ENCODE data around the gene FMNL2.

Gene FMNL2

DNA sequence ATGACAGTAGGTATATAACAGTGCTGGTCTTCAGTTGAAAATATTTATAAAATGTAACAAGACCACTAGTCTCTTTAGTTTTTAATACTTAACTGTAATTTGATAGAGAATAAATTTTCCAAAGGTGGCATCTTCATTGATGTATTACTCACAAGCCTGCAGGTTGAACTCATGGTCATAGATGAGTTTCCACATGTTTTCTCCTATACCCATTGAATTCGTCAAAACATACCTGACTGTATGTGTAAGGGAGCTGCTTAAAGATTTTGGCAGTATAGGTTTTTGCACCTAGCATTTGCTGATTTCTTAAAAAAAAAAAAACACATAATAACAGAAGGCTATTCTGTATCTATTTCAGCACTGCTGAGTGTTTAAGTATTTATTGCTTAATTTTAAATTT lies 112.9 kb downstream of the FMNL2 start:
- no peak for TF ChIP-seq FOXM1 (IDR thresholded peaks at IDR 0.05; ENCODE audit: borderline replicate concordance)
- no peak for TF ChIP-seq NFRKB (IDR thresholded peaks at IDR 0.05)
- TF ChIP-seq ZNF384 (IDR thresholded peaks at IDR 0.05), result no peak
- TF ChIP-seq BHLHE40 (IDR thresholded peaks at IDR 0.05; ENCODE audit: borderline replicate concordance), result no peak
- TF ChIP-seq FOXA1 (IDR thresholded peaks at IDR 0.05), result no peak
- TF ChIP-seq LEF1 (IDR thresholded peaks at IDR 0.05; ENCODE audit: borderline replicate concordance), result no peak
- TF ChIP-seq ELF4 (IDR thresholded peaks at IDR 0.05), result no peak
- no peak for TF ChIP-seq SP1 (IDR thresholded peaks at IDR 0.05)
- no peak for TF ChIP-seq CTBP1 (IDR thresholded peaks at IDR 0.05; ENCODE audit: borderline replicate concordance)
- no peak for TF ChIP-seq HDGF (IDR thresholded peaks at IDR 0.05; ENCODE audit: borderline replicate concordance)
- TF ChIP-seq L3MBTL2 (conservative IDR thresholded peaks at IDR 0.05), result no peak
- TF ChIP-seq ARNT (IDR thresholded peaks at IDR 0.05), result no peak
- TF ChIP-seq SUZ12 (IDR thresholded peaks at IDR 0.05), result no peak
- TF ChIP-seq, protein P1, sequence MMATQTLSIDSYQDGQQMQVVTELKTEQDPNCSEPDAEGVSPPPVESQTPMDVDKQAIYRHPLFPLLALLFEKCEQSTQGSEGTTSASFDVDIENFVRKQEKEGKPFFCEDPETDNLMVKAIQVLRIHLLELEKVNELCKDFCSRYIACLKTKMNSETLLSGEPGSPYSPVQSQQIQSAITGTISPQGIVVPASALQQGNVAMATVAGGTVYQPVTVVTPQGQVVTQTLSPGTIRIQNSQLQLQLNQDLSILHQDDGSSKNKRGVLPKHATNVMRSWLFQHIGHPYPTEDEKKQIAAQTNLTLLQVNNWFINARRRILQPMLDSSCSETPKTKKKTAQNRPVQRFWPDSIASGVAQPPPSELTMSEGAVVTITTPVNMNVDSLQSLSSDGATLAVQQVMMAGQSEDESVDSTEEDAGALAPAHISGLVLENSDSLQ (IDR thresholded peaks at IDR 0.05), result no peak
- POLR2A ChIA-PET, result no interaction called here
- CTCF ChIA-PET, result no interaction called here
- no peak for DNase-seq (ENCODE audit: extremely low spot score)

DNA sequence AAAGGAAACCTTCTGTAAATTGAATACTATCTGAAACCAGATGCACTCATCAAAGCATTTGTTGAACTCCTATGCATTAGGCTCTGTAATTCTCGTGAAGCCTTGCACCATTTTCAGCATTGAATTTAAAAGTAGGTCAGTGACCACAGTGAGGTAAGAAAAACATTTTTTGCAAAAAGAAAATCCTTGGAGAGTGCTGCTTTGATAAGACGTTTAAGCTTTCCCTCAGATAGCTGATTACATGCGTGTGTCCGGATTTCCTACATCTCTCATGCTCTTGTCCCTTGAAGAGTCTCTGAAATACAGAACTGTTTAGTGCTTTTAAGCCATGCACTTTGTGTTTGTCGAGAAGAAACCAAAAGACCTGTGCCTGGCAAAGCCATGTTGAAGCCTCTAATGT lies 113.6 kb downstream of the FMNL2 start:
- no peak for DNase-seq (ENCODE audit: extremely low spot score)
- POLR2A ChIA-PET, result no interaction called here
- CTCF ChIA-PET, result no interaction called here
- no peak for TF ChIP-seq TARDBP (IDR thresholded peaks at IDR 0.05)
- TF ChIP-seq FOXM1 (IDR thresholded peaks at IDR 0.05; ENCODE audit: borderline replicate concordance), result no peak

DNA sequence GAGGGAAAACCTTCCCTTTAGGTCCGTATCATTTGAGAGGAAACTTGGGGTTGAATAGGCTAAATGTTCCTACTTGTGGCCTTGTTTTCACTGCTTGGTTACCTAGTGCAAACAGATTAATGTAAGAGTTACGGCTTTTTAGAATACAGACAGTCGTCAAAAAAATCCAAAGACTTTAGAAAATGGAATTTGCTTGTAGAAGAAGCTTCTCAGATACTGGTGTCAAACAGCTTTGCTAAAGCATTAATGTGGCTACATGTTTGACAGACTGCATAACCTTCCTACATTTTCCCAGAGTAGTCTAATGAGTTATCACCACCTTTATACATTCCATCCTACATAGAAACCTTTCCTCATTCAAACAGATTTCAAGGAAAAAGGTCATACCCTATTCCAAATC lies 114.6 kb downstream of the FMNL2 start:
- TF ChIP-seq CTBP1 (IDR thresholded peaks at IDR 0.05; ENCODE audit: borderline replicate concordance), result no peak
- TF ChIP-seq SP1 (IDR thresholded peaks at IDR 0.05), result no peak
- no peak for TF ChIP-seq FOXM1 (IDR thresholded peaks at IDR 0.05; ENCODE audit: borderline replicate concordance)
- TF ChIP-seq SUZ12 (IDR thresholded peaks at IDR 0.05), result no peak
- no peak for TF ChIP-seq ELF4 (IDR thresholded peaks at IDR 0.05)
- CTCF ChIA-PET, result interaction anchor here (0.5 kb wide), 1 partner anchor 41 kb away, joined by 5 read pairs; no protein-coding TSS in a partner anchor
- POLR2A ChIA-PET, result no interaction called here
- DNase-seq (ENCODE audit: extremely low spot score), result no peak

DNA sequence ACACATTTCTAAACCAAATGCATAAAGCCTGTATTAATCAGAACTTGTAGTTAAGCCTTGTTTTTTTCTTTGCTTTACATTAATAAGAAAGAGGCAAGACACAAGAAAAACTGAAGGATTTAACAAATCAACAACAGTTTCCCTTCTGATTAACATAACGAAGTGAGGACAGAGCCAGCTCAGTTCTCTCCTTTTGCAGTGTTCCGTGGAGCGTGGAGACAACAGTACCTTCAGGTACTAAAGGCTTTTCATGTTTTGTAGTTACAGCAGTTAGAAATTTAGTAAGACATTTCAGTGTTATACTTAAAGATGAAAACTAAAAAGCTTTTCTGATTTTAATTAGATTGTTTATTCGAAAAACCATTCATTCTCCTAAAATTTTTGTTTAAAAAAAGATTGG lies 115.2 kb downstream of the FMNL2 start:
- ChIA-PET CTCF (interaction anchor here (0.5 kb wide), 1 partner anchor 42 kb away, joined by 5 read pairs; no protein-coding TSS in a partner anchor), POLR2A (no interaction called here)
- no peak for TF ChIP-seq ZNF384 (IDR thresholded peaks at IDR 0.05)
- TF ChIP-seq, protein P1 (IDR thresholded peaks at IDR 0.05), result no peak
- no peak for TF ChIP-seq SUZ12 (IDR thresholded peaks at IDR 0.05)
- TF ChIP-seq ELF4 (IDR thresholded peaks at IDR 0.05), result no peak
- TF ChIP-seq L3MBTL2 (conservative IDR thresholded peaks at IDR 0.05), result no peak
- no peak for TF ChIP-seq FOXM1 (IDR thresholded peaks at IDR 0.05; ENCODE audit: borderline replicate concordance)
- no peak for TF ChIP-seq LEF1 (IDR thresholded peaks at IDR 0.05; ENCODE audit: borderline replicate concordance)
- no peak for TF ChIP-seq TARDBP (IDR thresholded peaks at IDR 0.05)
- no peak for TF ChIP-seq FOXK2 (IDR thresholded peaks at IDR 0.05)
- TF ChIP-seq FOXA1 (IDR thresholded peaks at IDR 0.05), result no peak
- no peak for TF ChIP-seq NFRKB (IDR thresholded peaks at IDR 0.05)
- no peak for TF ChIP-seq BHLHE40 (IDR thresholded peaks at IDR 0.05; ENCODE audit: borderline replicate concordance)
- no peak for TF ChIP-seq CTBP1 (IDR thresholded peaks at IDR 0.05; ENCODE audit: borderline replicate concordance)
- TF ChIP-seq SP1 (IDR thresholded peaks at IDR 0.05), result no peak
- TF ChIP-seq ARNT (IDR thresholded peaks at IDR 0.05), result no peak
- no peak for TF ChIP-seq HDGF (IDR thresholded peaks at IDR 0.05; ENCODE audit: borderline replicate concordance)
- no peak for DNase-seq (ENCODE audit: extremely low spot score)

DNA sequence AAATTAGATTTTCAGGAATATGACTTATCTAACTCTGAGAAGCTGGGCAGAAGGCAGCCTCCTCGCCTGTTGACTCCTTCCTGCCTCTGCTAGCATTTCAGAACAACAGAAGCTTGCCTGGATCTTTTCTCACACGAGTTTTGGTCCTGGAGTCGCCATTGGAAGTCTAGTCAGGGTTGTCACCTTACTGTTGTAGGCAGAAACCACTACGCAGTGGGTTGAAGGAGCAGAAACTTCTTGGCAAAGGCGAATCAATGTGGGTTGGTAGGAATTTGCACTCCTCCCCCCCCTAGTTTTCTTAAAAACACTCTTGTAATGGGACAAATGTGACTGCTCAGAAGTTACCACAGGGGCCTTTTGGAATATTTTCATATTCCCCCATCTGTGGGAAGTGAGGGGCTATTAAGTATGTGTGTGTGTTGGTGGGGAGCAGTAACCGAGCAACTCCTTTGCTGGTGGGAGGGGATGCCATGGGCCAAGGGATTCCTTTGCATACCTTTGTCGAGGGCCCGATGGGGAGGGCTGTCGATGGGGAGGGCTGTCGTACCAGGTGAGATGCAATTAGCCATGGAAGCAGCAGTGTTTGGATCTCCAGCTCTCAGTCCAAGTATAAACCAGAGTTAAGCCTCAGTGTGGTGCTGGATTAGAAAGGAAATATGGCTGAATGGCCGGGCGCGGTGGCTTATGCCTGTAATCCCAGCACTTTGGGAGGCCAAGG lies 117.4 kb downstream of the FMNL2 start:
- DNase-seq (ENCODE audit: extremely low spot score), result no peak
- TF ChIP-seq L3MBTL2 (conservative IDR thresholded peaks at IDR 0.05) (no peak), NFRKB (IDR thresholded peaks at IDR 0.05) (no peak), SP1 (IDR thresholded peaks at IDR 0.05) (no peak), FOXM1 (IDR thresholded peaks at IDR 0.05; ENCODE audit: borderline replicate concordance) (no peak), BHLHE40 (IDR thresholded peaks at IDR 0.05; ENCODE audit: borderline replicate concordance) (no peak), ARNT (IDR thresholded peaks at IDR 0.05) (no peak), TARDBP (IDR thresholded peaks at IDR 0.05) (no peak), FOXA1 (IDR thresholded peaks at IDR 0.05) (no peak), FOXK2 (IDR thresholded peaks at IDR 0.05) (no peak), LEF1 (IDR thresholded peaks at IDR 0.05; ENCODE audit: borderline replicate concordance) (no peak), CTBP1 (IDR thresholded peaks at IDR 0.05; ENCODE audit: borderline replicate concordance) (no peak), HDGF (IDR thresholded peaks at IDR 0.05; ENCODE audit: borderline replicate concordance) (no peak)
- TF ChIP-seq, protein P1 (IDR thresholded peaks at IDR 0.05), result no peak
- CTCF ChIA-PET, result no interaction called here

DNA sequence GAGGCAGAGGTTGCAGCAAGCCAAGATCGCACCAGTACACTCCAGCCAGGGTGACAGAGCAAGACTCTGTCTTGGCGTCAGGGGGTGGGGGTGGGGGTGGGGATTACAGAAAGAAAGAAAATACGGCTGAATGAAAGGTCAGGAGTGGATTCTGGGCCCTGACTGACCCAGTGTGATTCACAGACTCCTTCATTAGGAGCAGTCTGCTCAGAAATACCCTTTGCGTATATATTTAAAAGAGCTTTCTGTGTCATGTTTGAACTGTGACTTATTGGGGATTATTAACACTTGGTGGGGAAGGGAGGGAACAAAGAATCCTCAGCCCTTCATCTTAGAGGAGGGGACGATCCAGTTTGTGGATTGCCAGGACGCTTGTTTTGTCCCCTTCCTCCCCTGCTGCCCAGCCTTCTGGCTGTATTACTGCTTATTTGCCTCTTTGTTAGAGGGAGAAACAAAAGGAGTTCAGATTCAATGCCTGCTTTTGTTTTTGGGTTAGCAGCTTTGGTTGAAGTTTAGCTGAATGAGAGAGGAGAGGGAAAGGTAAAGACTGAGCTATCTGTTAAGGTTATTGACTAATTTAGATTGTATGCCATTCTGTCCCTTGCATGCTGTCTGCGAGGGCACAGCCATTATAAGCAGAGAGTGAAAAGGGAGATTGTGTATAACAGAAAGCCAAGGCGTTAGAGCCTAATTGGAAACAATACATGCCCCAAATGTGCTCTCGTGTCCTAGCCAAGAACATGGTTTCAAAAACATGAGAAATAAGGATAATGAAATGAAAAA lies 118.3 kb downstream of the FMNL2 start:
- DNase-seq (ENCODE audit: extremely low spot score), result no peak

More for the DNA sequence above, 117.4 kb downstream of the FMNL2 start:
- POLR2A ChIA-PET, result no interaction called here

More for the DNA sequence above, 118.3 kb downstream of the FMNL2 start:
- ChIA-PET CTCF (no interaction called here), POLR2A (no interaction called here)
- TF ChIP-seq ZNF384 (IDR thresholded peaks at IDR 0.05), result no peak
- TF ChIP-seq, protein P1 (IDR thresholded peaks at IDR 0.05), result no peak
- TF ChIP-seq CTBP1 (IDR thresholded peaks at IDR 0.05; ENCODE audit: borderline replicate concordance), result no peak
- no peak for TF ChIP-seq SP1 (IDR thresholded peaks at IDR 0.05)
- no peak for TF ChIP-seq HDGF (IDR thresholded peaks at IDR 0.05; ENCODE audit: borderline replicate concordance)
- no peak for TF ChIP-seq FOXM1 (IDR thresholded peaks at IDR 0.05; ENCODE audit: borderline replicate concordance)
- no peak for TF ChIP-seq BHLHE40 (IDR thresholded peaks at IDR 0.05; ENCODE audit: borderline replicate concordance)
- no peak for TF ChIP-seq L3MBTL2 (conservative IDR thresholded peaks at IDR 0.05)
- TF ChIP-seq SUZ12 (IDR thresholded peaks at IDR 0.05), result no peak
- no peak for TF ChIP-seq FOXK2 (IDR thresholded peaks at IDR 0.05)
- TF ChIP-seq NFRKB (IDR thresholded peaks at IDR 0.05), result no peak
- TF ChIP-seq LEF1 (IDR thresholded peaks at IDR 0.05; ENCODE audit: borderline replicate concordance), result no peak
- no peak for TF ChIP-seq TARDBP (IDR thresholded peaks at IDR 0.05)
- TF ChIP-seq ELF4 (IDR thresholded peaks at IDR 0.05), result no peak
- no peak for TF ChIP-seq ARNT (IDR thresholded peaks at IDR 0.05)
- no peak for TF ChIP-seq FOXA1 (IDR thresholded peaks at IDR 0.05)

Measured in HEK293T (cell line).